HG02981 (cell line): ENCODE data around the gene BCAS1.

Experiments
- ATAC-seq: cut with Tn5 transposase; IDR thresholded peaks from one replicate; pipeline ENCODE4 v1.9.1; 2021; ENCODE audit warnings: mild to moderate bottlenecking, moderate library complexity; ENCODE audit not compliant: unreplicated experiment

The BCAS1 gene

DNA sequence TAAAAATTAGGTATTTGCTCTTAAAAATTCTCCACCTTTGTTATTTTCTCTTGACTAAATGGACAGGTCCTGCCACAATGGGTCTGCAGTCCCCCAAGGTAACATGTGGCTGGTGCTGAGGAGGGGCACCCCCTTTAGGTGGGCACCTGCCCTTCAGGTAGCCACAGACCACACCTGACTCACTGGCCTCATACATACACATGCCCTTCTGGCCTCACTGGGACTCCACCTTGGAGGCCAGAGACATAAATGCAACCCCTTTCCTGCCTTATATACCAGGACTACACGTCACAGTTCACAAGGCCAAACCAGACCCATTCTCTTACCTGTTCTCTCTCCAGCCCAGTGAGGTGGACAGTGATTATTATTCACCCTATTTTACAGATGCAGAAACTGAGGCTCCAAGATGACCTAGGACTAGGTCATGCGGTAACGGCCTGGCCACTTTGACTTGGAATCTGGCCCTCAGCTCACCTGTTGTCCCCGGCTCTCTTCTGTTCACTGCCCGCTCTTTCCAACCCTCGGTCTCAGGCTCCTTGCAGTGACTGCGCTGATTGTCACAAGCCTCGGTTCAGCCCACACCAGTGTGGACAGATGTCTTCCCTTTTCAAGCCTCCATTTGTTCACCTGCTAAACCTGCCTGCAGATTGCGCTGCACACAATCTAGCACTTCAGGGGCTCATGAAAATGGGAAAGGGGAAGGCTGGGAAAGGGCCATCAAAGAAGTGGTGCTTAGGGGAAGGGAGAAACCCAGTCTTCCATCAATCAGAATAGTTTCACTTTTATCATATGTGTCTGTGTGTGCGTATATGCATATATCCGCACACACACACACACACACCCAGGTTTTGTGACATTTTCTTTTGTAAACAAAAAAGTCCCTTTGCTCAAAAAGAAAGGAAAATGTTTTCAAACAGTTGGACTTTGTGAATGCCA is 121.7 kb downstream of the BCAS1 start:
- no peak for ATAC-seq

DNA sequence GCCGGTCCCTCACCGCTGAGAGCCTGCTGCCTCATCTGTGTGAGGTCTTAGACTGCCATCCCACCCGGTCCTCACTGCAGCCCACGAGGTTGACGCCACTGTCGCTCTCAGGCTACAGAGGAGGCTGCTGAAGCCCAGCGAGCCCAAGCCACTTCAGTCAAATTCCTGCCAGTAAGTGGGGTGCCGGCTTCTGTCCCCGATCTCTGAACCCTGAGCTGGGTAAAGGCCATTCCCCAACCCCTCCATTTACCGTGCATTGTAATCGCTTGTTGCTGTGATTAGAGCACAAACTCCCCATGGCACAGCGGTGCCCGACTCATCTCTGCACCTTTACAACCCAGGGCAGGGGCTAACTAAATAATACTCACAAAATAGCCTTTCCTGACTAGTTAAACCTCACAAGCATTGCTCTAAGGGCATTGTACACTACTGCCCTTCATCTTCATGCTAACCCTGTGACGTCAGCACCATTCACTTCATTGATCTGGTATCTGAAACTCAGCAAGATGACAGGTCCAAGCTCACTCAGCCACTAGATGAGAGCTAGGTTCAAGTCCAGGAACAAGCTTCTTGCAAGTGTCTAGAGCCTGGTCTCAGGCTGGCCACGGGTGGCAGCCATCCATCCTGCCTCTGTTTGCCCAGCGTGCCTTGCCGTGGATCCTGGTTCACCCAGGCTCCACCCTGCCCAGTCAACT is 122.7 kb downstream of the BCAS1 start:
- ATAC-seq: no peak

DNA sequence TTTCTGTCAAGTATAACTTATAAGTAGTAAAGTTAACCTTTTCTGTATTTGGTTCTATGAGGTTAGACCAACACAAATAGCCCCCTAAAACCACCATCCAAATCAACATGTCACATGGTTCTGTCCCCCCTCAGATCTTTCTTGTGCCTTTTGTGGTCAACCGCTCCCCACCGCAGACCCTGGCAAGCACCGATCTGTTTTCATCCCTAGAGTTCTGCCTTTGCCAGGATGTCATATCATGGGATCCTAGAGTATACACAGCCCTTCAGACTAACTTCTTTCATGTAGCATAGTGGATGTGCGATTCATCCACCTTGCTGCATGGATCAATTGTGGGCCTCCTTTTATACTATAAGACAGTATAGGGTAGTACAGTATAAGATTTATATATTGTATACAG is 124.3 kb downstream of the BCAS1 start:
- ATAC-seq: no peak

DNA sequence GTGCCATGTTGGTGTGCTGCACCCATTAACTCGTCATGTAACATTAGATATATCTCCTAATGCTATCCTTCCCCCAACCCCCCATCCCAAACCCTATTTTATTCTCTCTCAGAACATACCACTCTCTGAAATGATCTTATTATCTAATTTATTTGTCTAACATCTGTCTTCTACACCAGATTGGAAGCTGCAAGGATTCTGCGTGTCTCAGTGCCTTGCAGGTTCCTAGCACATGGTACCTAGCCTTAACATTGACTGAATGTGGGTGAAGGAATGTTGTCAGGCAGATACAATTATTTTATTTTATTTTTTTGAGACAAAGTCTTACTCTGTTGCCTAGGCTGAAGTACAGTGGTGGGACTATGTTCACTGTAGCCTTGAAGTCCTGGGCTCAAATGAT is 124.9 kb downstream of the BCAS1 start:
- no peak for ATAC-seq

DNA sequence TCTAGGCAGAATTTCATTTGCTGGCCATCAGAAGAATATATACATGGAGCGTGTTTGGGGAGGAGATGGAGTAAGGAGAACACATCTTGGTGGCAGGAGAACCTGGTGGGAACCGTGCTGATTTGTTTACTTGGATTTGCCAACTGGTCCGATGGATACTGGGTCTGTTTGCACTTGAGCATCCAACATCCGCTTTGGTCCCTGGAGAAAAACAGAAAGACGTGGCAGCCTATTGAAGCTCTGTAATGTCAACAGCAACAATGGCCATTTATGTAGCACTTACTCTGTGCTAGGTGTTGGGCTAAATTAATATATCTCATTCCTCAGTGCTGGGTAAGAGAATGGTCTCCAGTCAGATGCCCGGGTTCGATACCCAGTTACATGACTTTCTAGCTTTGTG is 125.6 kb downstream of the BCAS1 start:
- ATAC-seq: no peak

DNA sequence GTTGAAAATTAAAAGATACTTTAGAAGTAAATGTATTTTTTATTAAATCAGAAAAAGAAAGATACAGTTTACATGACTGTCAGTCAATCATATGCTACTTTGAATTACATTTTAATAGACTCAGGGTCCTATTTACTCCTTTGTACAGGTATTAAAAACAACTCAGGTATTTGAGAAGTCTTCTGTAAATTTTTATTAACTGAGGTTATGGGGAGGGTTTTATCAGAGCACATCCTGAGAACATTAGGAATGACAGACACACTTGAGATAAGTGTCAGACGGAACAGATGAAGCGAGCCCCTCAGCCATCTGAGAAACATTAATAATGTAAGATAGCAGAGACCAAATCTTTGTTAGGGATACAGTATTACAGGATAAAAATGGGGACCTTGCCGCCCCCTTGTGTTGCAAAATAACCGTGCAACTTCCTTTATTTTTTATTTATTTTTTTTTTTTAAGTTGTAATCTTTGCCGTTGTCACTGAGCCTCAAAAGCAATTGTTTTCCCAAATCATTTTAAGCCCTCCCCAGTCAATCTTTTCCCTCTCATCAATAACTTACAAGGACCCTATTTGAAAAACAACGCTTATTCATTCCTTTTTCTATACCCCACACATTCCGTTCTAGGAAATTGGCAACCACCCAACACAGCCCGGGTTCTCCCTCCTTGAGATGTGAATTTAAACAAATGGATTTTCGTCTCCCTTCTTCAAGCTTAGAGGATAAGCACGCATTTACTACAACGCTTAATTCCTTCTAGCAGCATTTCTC is 126.7 kb downstream of the BCAS1 start:
- ATAC-seq: no peak

DNA sequence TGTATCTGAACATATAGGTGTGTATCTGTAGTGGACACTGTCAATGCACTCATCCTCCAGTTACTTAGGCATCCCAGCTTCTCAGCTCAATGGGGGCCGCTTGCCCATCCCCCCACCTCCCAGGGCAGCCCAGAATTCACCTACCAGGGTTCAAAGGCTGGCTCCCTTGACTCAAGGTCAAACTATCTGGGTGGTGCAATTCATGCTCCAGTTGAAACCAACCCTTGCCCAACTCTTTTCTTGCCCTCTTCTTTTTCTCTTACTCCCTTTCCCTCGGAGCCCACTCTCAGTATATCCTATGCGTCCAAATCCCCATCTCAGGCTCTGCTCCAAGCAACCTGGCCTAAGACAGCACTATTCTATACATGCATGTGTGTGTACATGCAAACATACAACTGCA is 127.4 kb downstream of the BCAS1 start:
- no peak for ATAC-seq

DNA sequence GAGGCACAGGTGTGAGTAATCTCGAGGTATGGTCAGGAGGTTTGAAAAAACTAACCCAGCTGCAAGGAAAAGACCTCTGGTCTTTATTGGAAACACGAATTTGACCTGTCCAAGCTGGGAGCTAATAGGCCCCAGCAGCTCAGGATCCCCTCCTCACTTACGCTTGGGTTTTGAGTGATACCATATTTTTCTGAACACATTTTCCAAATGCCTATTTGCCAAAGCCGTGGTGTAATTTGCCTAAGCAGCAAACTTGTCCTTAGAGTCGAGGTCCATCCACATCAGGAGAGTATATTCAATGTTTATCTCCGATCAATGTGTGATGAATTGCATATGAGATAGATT is 128.0 kb downstream of the BCAS1 start:
- ATAC-seq: no peak

DNA sequence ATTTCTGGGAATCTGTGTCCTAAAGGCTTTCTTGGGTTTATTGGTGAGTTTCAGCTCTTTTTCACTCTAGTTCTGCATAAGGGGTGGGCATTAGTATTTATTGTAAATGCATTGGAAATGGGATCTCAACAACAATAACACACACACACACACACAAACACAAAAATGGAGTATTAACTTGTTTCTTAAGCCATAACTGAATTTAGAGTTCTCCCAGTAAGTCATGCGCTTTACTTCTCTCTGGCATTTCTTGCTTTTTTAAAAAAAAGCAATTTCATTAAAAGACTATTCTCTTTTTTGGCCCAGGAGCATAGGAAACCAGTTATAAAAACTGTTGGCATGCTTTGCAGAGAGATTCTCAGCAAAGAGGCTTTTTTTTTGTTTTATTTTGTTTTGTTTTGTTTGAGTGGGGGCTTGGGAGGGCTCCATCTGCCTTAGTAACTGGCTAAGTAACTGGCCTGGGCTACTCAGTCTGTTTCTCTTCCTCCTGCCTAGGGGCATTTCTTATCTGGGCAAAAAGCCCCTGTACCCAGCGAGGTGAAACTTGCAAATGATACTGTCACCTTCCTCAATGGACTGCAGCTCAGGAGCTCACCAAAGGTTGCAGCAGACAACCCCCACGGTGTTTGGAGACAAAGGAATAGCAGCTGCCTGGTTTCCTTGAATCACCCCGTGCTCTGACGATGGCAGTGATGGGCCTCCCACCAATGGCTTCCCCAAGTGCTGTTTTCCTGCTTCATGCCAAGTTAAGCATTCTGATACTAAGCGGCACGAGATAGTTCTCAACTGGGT is 128.5 kb downstream of the BCAS1 start:
- ATAC-seq: peak; percentile 44

DNA sequence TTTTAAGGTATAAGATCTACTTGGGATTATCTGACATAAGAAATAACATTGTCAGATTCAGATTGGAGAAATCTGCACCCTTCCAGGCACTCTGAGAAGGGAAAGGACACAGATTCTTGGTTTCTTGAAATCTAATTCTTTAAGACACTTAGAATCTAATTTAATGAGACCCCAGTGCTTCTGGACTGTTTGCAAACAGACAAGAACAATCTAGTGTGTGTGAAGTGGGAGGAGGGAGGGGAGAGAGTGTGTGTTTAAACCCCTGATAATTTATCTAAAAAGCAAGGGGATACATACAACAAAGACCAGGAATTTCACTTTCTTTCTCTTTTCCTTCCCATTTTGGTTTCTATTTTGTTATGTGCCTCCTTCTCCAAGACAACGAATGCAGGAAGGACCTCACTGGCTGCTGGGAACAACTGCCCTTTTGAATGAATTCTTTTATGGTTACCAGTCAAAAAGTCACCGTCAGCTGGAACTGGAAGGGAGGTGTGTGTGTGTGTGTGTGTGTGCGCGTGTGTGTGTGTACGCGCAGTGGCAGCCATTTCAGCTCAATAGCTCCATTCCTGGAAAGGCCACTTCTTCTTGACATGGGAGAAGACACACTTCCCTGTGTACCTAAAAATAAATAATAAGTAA is 129.4 kb downstream of the BCAS1 start:
- ATAC-seq: no peak

DNA sequence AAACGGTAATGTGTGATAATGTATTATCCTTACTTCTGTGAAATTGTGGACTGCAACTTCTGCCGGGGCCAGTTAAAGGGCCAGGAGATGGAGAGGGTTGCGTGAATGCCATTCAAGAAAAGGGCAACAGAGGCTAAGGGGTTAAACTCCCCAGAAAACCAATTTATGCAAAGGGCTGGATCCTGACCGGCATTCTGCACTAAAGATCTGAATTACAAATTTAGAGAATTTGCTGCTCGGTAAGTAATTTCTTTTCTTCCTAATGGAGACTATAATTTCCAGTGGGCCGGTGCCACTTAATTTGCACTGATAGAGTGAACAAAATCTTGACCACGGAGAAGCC is 130.1 kb downstream of the BCAS1 start:
- no peak for ATAC-seq

DNA sequence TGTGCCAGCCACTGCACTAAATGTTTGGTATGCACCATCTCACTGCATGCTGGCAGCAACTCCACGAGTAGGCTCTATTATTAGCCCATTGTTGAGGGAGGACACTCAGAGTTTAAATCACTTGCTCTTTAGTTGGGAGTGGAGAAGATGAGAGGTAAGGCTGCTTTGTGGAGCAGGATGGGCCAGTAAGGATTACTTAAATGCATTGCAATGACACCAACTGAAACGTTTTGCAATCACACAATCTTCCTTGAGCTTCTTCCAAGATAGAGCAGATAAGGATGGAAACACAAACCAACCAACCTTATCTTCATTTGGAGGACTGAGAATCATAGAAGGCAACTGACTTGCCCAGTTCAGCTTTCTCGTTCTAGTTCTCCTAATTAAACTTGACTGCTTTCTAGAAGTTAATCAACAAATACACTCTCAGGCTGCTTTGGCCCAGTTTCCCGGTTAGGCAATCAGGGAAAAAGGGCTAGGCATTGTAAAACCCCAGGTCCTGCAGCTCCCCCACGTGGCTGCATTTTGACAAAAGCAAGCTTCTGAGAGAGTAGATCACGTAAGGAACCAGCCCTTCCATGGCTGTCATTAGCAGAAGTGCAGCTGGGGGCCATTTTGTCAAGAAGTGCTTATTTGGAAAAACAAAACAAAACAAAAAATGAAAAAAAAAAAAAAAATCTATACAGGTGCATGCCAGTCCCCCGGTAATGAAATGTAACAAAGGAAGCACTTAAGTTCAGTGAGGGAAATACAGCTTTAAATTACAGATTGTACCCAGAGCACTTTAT is 130.6 kb downstream of the BCAS1 start:
- ATAC-seq: peak; percentile 68

DNA sequence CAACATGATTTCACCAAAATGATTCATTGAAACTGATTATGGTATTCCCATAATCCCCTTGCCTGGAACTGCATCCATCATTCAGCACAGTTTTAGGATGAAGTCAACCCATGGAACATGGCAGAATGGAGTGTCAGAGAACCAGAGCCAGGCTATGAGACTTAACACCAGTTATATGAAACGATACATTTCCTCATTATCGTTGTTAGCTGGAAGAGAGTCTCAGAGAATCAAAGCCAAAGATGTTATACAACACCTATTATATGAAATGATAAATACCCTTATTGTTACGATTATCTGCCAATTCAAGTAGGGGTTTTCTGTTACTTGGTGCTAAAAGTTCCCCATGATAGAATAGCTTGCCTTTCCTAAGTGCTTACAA is 131.2 kb downstream of the BCAS1 start:
- ATAC-seq: no peak

DNA sequence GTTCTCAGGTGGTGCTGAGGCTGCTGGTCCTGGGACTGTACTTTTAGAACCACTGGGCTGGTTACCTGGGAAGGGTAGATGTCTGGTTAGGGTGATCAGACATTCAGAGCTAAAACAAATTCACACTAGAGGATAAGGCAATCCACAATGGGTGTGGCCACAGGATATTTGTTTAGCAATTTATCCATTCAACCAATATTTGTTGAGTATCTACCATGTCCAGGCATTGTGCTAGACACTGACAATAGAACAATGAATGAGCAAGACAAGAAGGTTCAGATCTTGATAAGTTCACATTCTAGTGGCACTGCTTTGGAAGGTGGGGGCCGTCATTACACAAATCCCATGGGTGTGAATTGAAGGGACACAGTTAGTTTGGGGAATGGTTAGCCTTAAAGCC is 131.7 kb downstream of the BCAS1 start:
- no peak for ATAC-seq

DNA sequence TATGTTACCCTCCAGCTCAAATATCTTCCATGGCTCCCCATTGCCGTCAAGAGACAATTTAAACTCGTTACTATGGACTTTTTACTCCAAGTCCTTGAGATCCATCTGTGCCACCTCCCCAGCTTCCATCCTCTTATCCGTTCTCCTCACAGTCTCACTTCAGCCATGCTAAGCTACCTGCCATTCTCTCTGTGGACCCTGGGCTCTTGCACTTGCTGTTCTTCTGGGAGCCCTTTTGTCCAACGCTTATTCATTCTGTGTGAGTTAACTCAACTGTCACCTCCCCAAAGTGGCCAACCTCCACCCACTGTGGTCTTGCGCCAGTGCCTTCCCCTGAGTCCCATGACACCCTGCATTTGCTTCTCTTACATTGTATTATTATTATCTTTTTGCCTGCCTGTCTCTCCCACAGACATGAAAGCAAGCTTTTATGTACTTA is 132.4 kb downstream of the BCAS1 start:
- ATAC-seq: no peak

DNA sequence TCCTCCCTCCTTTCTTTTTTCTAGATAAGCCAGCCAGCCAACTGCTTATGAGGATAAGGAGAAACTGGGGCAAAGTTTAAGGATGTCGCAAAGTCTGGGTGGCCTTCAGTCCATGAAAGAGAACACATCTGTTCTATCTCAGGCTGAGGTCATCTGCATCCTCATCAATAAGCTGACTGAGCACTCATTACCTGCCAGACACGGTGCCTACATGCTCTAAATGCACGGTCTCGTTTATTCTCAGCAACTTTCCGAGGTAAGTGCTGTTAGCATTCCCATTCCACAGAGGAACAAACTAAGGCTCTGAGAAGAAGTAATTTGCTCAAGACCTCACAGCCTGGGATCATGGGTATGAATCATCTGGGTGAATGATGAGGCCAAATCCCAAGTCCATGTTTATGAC is 133.1 kb downstream of the BCAS1 start:
- no peak for ATAC-seq

DNA sequence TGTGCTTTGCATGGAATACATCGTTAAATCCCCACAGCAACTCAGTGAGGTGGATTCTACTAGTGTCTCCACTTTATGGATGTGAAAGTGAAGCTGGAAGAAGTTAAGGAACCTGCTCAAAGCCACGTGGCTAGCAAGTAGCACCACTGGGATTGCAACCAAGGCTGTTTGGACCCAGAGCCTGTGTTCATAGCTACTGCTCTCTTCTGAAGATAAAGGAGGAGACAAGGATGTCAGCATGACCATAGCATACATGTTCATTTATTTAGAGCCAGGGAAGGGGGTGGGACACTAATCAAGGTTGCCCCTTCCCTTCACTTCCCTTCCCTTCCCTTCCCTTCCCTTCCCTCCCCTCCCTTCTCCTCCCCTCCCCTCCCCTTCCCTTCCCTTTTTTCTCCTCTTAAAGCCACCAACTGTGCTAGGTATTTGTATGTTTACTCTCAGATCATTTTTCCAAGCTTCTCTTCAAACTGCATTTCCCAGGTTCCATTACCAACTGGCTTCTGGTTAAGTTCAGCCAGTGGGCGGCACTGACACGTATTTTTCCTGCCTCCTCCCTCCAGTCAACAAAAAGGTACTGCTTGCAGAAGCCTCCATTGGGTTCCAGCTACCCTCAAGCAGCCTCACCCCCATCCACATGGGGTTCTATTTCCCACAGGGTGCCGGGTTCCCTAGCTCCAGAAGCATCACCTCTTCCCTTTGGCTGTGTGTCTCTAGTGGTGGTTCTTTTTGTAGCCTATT is 134.9 kb downstream of the BCAS1 start:
- ATAC-seq: no peak

DNA sequence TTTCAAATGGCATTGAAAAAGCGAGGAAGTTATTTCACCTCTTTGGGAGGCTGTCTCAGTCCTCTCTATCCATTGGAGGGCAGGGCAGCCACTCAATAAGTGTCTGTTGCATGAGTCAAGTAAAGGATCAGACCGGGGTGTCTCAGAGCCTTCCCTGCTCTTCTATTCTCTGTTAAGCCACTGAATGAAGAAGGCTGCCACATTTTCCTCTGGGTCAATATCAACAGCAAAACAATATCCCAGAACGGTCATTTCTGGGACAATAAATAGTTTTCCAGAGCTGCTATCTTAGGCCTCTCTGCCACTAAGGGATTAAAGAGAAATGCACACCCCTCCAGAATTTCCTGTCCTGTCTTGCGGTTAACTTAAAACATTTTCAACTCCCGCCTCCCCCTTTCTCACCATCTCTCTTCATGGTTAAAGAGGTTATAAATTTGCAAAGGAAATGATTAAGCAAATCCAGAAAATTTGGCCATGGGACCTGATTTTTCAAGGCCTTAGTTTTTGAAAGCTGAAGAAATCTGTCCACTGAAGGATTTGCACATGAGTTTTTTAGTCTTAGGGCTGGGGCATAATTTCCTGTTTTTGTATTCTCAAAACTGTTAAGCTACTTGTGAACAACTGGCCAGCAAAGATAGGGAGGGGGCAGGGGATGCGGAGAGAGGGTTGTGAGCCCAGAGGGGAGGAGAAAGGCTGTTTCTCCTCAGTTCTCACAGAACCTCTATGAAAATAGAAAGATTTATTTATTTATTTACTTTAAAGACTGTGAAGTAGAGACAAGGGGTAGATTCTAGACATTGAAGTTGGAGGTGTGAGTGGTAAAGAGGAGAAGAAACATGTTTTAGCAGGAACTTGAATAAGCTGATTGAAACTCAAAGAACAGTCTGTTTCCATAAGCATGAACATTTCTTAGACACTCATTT is 135.7 kb downstream of the BCAS1 start:
- peak; percentile 33 for ATAC-seq
